WTC11 (cell line): ENCODE measurements around the gene TCF7L2. TPM values are rescaled to one million over a fixed set of nuclear protein-coding genes. Genes with fewer than 3 reads are reported as not detected.

Source experiments
- ATAC-seq: fragments of 200-7000 bp; cut with Tn5 transposase; 2 replicates; pipeline ENCODE4 v1.10.0; 2021; ENCODE audit warnings: mild to moderate bottlenecking, moderate library complexity
- CTCF ChIA-PET: fragments of 300-600 bp; sonication (Branson Sonifier 250); formaldehyde crosslinking; loops from one replicate; lab custom pipeline; 2021; ENCODE audit warnings: antibody characterized with exemption; lab: Charles Lee
- POLR2A ChIA-PET: fragments of 350-600 bp; sonication (Branson Sonifier 250); formaldehyde crosslinking; loops from one replicate; lab custom pipeline; 2021; ENCODE audit warnings: antibody characterized with exemption; lab: Charles Lee
- DNase-seq: peaks from one replicate; pipeline ENCODE4 v3.0.0; 2021; ENCODE audit warnings: low spot score
- H3K27ac Mint-ChIP-seq: 2 replicates; pipeline ENCODE4 v1.8.0; 2021; ENCODE audit warnings: mixed read lengths
- H3K27me3 Mint-ChIP-seq: 2 replicates; pipeline ENCODE4 v1.8.0; 2021; ENCODE audit warnings: low read depth, mild to moderate bottlenecking, moderate library complexity, mixed read lengths
- H3K36me3 Mint-ChIP-seq: 2 replicates; pipeline ENCODE4 v1.8.0; 2021; ENCODE audit warnings: mixed read lengths
- H3K4me1 Mint-ChIP-seq: 2 replicates; pipeline ENCODE4 v1.8.0; 2022; ENCODE audit warnings: mixed read lengths
- H3K4me3 Mint-ChIP-seq: 2 replicates; pipeline ENCODE4 v1.8.0; 2021; ENCODE audit warnings: mild to moderate bottlenecking, moderate library complexity, mixed read lengths
- H3K9me3 Mint-ChIP-seq: 2 replicates; pipeline ENCODE4 v1.8.0; 2021; ENCODE audit warnings: mixed read lengths
- CREB1 ChIP-seq: sonication (generic); formaldehyde crosslinking; IDR thresholded peaks from 2 replicates; pipeline ENCODE4 v1.8.0; 2023; ENCODE audit warnings: mild to moderate bottlenecking, missing genetic modification reagents
- CREM ChIP-seq: sonication (generic); formaldehyde crosslinking; IDR thresholded peaks from 2 replicates; pipeline ENCODE4 v1.8.1; 2022; ENCODE audit warnings: mild to moderate bottlenecking, missing genetic modification reagents, moderate library complexity
- JAZF1 ChIP-seq: fragments of 250-450 bp; sonication (Bioruptor Pico); IDR thresholded peaks from 2 replicates; pipeline ENCODE4 v1.9.0; 2021; ENCODE audit warnings: moderate library complexity, mild to moderate bottlenecking, inconsistent platforms
- JUN ChIP-seq: sonication (generic); formaldehyde crosslinking; IDR thresholded peaks from 2 replicates; pipeline ENCODE4 v1.8.0; 2023; ENCODE audit warnings: mild to moderate bottlenecking, missing genetic modification reagents
- NFATC4 ChIP-seq: fragments of 250-450 bp; sonication (Bioruptor Pico); IDR thresholded peaks from 2 replicates; pipeline ENCODE4 v1.9.0; 2021; ENCODE audit warnings: mild to moderate bottlenecking
- NR2C2 ChIP-seq: sonication (generic); formaldehyde crosslinking; IDR thresholded peaks from 2 replicates; pipeline ENCODE4 v1.8.0; 2022; ENCODE audit warnings: mild to moderate bottlenecking, missing genetic modification reagents
- PRRX2 ChIP-seq: fragments of 250-450 bp; sonication (Bioruptor Pico); IDR thresholded peaks from 2 replicates; pipeline ENCODE4 v1.8.0; 2021; ENCODE audit warnings: mild to moderate bottlenecking
- RORB ChIP-seq: fragments of 250-450 bp; sonication (Bioruptor Pico); IDR thresholded peaks from 2 replicates; pipeline ENCODE4 v1.9.0; 2021; ENCODE audit warnings: mild to moderate bottlenecking
- SP1 ChIP-seq: sonication (generic); formaldehyde crosslinking; conservative IDR thresholded peaks from 2 replicates; pipeline ENCODE4 v1.8.1; 2022; ENCODE audit warnings: missing genetic modification reagents
- TCF7 ChIP-seq: sonication (generic); formaldehyde crosslinking; IDR thresholded peaks from 2 replicates; pipeline ENCODE4 v1.8.0; 2022; ENCODE audit warnings: mild to moderate bottlenecking, low read depth, missing genetic modification reagents, moderate library complexity
- TEAD4 ChIP-seq: sonication (generic); formaldehyde crosslinking; IDR thresholded peaks from 2 replicates; pipeline ENCODE4 v1.8.0; 2022; ENCODE audit warnings: mild to moderate bottlenecking, missing genetic modification reagents
- ZNF671 ChIP-seq: fragments of 250-450 bp; sonication (Bioruptor Pico); IDR thresholded peaks from 2 replicates; pipeline ENCODE4 v1.8.0; 2021; ENCODE audit warnings: mild to moderate bottlenecking
- total RNA-seq: library from RNA; stranded (reverse); gene quantifications from 3 replicates; pipeline ENCODE4 v1.2.3, GENCODE V29; 2021
- TF ChIP-seq, protein P1 (sequence below): fragments of 250-450 bp; sonication (Bioruptor Pico); IDR thresholded peaks from 2 replicates; pipeline ENCODE4 v1.9.0; 2021; ENCODE audit warnings: mild to moderate bottlenecking, borderline replicate concordance
- TF ChIP-seq, protein P2 (sequence below): fragments of 250-450 bp; sonication (Bioruptor Pico); IDR thresholded peaks from 2 replicates; pipeline ENCODE4 v1.9.0; 2021; ENCODE audit warnings: mild to moderate bottlenecking
- TF ChIP-seq, protein P3 (sequence below): sonication (generic); formaldehyde crosslinking; IDR thresholded peaks from 2 replicates; pipeline ENCODE4 v1.8.1; 2023; ENCODE audit warnings: mild to moderate bottlenecking, missing genetic modification reagents, borderline replicate concordance
- TF ChIP-seq, protein P4 (sequence below): fragments of 200-600 bp; IDR thresholded peaks from 2 replicates; pipeline ENCODE4 v1.8.0; 2022; ENCODE audit warnings: antibody characterized with exemption
- TF ChIP-seq, protein P5 (sequence below): sonication (generic); formaldehyde crosslinking; IDR thresholded peaks from 2 replicates; pipeline ENCODE4 v1.8.1; 2022; ENCODE audit warnings: low read depth, missing genetic modification reagents, borderline replicate concordance

TCF7L2 gene
- total RNA-seq, 1 experiment from 2014 or later: 44.5 TPM

DNA sequence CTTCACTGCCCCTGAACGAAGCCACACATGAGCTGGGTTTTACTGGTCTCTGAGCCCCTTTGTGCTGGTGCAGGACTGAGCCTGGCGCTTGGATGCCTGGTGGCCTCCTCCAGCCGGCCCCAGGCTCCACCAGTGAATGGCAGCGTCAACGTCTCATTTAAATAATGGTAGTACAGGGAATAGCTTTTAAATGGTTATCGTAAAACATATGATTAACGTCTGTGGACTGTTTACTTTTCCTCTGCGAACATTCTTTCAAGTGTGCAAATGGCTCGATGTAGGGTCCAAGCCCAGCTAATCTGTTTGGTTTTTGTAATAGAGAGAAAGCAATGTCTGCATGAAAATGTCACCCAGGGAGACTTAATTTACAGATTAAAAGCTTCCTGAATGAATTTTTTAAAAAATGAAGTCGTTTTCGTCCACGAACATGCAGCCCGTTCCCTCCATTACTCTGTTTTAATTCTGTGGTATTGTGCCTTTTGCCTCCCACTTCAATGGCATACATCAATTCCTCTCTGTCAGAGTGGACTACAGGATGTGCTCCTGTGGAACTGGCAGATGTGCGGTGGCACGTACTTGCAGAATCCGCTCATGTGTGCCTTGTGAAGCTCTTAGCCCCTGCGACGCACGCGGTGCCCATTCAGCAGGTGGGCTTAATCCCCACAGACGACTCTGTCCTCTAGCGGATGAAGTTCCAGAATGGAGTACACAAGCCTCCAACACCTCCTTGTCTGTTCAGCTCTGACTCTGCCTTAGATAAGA lies 192.7 kb downstream of the TCF7L2 start (continued):
- TF ChIP-seq, protein P1, sequence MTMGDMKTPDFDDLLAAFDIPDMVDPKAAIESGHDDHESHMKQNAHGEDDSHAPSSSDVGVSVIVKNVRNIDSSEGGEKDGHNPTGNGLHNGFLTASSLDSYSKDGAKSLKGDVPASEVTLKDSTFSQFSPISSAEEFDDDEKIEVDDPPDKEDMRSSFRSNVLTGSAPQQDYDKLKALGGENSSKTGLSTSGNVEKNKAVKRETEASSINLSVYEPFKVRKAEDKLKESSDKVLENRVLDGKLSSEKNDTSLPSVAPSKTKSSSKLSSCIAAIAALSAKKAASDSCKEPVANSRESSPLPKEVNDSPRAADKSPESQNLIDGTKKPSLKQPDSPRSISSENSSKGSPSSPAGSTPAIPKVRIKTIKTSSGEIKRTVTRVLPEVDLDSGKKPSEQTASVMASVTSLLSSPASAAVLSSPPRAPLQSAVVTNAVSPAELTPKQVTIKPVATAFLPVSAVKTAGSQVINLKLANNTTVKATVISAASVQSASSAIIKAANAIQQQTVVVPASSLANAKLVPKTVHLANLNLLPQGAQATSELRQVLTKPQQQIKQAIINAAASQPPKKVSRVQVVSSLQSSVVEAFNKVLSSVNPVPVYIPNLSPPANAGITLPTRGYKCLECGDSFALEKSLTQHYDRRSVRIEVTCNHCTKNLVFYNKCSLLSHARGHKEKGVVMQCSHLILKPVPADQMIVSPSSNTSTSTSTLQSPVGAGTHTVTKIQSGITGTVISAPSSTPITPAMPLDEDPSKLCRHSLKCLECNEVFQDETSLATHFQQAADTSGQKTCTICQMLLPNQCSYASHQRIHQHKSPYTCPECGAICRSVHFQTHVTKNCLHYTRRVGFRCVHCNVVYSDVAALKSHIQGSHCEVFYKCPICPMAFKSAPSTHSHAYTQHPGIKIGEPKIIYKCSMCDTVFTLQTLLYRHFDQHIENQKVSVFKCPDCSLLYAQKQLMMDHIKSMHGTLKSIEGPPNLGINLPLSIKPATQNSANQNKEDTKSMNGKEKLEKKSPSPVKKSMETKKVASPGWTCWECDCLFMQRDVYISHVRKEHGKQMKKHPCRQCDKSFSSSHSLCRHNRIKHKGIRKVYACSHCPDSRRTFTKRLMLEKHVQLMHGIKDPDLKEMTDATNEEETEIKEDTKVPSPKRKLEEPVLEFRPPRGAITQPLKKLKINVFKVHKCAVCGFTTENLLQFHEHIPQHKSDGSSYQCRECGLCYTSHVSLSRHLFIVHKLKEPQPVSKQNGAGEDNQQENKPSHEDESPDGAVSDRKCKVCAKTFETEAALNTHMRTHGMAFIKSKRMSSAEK (CRISPR knock-in tag): no peak
- TF ChIP-seq CREB1 (CRISPR knock-in tag): no peak

DNA sequence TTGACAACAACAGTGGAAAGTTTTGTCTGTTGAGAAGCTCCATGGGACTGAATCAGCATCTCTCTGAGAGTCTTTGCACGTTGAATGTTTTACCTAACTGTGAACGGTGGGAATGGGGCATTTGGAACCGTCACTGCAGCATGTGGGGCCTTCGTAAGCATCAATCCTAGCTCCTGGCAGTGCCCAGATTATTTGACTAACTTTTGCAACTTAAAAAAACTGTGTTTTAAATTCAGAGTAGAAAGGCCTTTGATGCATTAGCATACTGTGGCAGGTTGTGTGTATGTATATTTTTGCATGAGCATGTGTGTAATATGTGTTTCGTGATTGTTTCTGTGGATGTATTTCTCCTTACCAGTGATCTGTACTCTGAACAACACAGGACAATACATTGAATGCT lies 194.5 kb downstream of the TCF7L2 start:
- Mint-ChIP-seq H3K4me3 (no peak overlapping the region), H3K27ac (no peak overlapping the region; the same call in 1 of the 2 replicates), H3K9me3 (no peaks in the 10 kb centered on the region), H3K27me3 (no peaks in the 10 kb centered on the region), H3K36me3 (peaks cover 59% of the 10 kb centered on the region), H3K4me1 (peaks cover 20% of the 10 kb centered on the region)
- ATAC-seq (no peak), DNase-seq (no peak)
- POLR2A ChIA-PET: no interaction called here
- TF ChIP-seq ZNF671 (CRISPR knock-in tag): no peak
- TF ChIP-seq, protein P2, sequence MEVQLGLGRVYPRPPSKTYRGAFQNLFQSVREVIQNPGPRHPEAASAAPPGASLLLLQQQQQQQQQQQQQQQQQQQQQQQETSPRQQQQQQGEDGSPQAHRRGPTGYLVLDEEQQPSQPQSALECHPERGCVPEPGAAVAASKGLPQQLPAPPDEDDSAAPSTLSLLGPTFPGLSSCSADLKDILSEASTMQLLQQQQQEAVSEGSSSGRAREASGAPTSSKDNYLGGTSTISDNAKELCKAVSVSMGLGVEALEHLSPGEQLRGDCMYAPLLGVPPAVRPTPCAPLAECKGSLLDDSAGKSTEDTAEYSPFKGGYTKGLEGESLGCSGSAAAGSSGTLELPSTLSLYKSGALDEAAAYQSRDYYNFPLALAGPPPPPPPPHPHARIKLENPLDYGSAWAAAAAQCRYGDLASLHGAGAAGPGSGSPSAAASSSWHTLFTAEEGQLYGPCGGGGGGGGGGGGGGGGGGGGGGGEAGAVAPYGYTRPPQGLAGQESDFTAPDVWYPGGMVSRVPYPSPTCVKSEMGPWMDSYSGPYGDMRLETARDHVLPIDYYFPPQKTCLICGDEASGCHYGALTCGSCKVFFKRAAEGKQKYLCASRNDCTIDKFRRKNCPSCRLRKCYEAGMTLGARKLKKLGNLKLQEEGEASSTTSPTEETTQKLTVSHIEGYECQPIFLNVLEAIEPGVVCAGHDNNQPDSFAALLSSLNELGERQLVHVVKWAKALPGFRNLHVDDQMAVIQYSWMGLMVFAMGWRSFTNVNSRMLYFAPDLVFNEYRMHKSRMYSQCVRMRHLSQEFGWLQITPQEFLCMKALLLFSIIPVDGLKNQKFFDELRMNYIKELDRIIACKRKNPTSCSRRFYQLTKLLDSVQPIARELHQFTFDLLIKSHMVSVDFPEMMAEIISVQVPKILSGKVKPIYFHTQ (CRISPR knock-in tag): no peak
- no peak for TF ChIP-seq PRRX2
- no peak for TF ChIP-seq NFATC4 (CRISPR knock-in tag)
- CTCF ChIA-PET: no interaction called here

DNA sequence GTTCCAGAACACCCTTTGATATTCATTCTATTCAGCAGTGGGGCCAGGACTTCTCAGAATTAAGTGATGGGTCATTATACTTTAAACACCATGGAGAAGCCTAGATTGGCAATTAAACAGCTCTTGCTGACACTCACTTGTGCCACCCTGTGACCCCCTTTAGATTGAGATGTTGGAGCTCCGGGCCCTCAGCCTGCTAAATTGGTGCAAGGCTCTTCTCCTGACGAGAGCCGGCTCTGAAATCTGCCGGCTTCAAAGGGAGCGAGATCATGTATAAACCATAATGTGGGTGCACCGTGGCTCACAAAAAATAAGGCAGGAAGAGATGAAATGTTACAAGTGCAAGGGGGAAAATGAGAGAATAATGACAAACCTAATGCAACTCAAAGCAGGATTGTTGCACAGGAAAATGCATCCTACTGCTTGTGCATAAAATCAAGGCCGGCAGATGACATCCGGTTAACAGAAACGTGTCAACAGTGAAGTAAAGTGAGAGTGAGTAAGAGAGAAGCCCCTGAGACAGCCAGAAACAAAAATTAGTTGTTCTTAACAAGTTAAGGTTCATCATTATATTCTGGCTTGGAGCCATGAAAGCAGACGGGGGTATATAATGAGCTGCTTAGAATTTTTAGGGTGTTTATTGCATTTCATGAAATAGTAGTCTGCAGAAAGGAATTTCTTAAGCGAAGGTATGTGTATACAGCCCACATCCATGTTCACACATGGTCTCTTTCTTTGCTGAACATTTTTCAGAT lies 198.2 kb downstream of the TCF7L2 start:
- Mint-ChIP-seq H3K36me3 (peaks cover 87% of the 10 kb centered on the region), H3K27ac (no peak overlapping the region), H3K27me3 (no peaks in the 10 kb centered on the region), H3K9me3 (no peaks in the 10 kb centered on the region), H3K4me3 (no peak overlapping the region), H3K4me1 (no peaks in the 10 kb centered on the region)
- DNase-seq (no peak), ATAC-seq (no peak)
- ChIA-PET CTCF (no interaction called here), POLR2A (no interaction called here)
- no peak for TF ChIP-seq JUN (CRISPR knock-in tag)
- no peak for TF ChIP-seq JAZF1
- TF ChIP-seq, protein P3, sequence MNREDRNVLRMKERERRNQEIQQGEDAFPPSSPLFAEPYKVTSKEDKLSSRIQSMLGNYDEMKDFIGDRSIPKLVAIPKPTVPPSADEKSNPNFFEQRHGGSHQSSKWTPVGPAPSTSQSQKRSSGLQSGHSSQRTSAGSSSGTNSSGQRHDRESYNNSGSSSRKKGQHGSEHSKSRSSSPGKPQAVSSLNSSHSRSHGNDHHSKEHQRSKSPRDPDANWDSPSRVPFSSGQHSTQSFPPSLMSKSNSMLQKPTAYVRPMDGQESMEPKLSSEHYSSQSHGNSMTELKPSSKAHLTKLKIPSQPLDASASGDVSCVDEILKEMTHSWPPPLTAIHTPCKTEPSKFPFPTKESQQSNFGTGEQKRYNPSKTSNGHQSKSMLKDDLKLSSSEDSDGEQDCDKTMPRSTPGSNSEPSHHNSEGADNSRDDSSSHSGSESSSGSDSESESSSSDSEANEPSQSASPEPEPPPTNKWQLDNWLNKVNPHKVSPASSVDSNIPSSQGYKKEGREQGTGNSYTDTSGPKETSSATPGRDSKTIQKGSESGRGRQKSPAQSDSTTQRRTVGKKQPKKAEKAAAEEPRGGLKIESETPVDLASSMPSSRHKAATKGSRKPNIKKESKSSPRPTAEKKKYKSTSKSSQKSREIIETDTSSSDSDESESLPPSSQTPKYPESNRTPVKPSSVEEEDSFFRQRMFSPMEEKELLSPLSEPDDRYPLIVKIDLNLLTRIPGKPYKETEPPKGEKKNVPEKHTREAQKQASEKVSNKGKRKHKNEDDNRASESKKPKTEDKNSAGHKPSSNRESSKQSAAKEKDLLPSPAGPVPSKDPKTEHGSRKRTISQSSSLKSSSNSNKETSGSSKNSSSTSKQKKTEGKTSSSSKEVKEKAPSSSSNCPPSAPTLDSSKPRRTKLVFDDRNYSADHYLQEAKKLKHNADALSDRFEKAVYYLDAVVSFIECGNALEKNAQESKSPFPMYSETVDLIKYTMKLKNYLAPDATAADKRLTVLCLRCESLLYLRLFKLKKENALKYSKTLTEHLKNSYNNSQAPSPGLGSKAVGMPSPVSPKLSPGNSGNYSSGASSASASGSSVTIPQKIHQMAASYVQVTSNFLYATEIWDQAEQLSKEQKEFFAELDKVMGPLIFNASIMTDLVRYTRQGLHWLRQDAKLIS (CRISPR knock-in tag): no peak
- no peak for TF ChIP-seq PRRX2
- TF ChIP-seq RORB (CRISPR knock-in tag): no peak
- TF ChIP-seq CREM (CRISPR knock-in tag): no peak
- no peak for TF ChIP-seq TEAD4 (CRISPR knock-in tag)
- TF ChIP-seq SP1 (CRISPR knock-in tag): no peak
- TF ChIP-seq, protein P4, sequence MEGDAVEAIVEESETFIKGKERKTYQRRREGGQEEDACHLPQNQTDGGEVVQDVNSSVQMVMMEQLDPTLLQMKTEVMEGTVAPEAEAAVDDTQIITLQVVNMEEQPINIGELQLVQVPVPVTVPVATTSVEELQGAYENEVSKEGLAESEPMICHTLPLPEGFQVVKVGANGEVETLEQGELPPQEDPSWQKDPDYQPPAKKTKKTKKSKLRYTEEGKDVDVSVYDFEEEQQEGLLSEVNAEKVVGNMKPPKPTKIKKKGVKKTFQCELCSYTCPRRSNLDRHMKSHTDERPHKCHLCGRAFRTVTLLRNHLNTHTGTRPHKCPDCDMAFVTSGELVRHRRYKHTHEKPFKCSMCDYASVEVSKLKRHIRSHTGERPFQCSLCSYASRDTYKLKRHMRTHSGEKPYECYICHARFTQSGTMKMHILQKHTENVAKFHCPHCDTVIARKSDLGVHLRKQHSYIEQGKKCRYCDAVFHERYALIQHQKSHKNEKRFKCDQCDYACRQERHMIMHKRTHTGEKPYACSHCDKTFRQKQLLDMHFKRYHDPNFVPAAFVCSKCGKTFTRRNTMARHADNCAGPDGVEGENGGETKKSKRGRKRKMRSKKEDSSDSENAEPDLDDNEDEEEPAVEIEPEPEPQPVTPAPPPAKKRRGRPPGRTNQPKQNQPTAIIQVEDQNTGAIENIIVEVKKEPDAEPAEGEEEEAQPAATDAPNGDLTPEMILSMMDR: no peak
- TF ChIP-seq TCF7 (CRISPR knock-in tag): no peak
- no peak for TF ChIP-seq NR2C2 (CRISPR knock-in tag)
- TF ChIP-seq, protein P5, sequence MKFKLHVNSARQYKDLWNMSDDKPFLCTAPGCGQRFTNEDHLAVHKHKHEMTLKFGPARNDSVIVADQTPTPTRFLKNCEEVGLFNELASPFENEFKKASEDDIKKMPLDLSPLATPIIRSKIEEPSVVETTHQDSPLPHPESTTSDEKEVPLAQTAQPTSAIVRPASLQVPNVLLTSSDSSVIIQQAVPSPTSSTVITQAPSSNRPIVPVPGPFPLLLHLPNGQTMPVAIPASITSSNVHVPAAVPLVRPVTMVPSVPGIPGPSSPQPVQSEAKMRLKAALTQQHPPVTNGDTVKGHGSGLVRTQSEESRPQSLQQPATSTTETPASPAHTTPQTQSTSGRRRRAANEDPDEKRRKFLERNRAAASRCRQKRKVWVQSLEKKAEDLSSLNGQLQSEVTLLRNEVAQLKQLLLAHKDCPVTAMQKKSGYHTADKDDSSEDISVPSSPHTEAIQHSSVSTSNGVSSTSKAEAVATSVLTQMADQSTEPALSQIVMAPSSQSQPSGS (CRISPR knock-in tag): no peak
